GM18861 (cell line): ENCODE measurements around the gene STOML3.

Experiments used
- ATAC-seq: cut with Tn5 transposase; IDR thresholded peaks from one replicate; pipeline ENCODE4 v1.9.1; 2021; ENCODE audit not compliant: unreplicated experiment

STOML3 gene

DNA sequence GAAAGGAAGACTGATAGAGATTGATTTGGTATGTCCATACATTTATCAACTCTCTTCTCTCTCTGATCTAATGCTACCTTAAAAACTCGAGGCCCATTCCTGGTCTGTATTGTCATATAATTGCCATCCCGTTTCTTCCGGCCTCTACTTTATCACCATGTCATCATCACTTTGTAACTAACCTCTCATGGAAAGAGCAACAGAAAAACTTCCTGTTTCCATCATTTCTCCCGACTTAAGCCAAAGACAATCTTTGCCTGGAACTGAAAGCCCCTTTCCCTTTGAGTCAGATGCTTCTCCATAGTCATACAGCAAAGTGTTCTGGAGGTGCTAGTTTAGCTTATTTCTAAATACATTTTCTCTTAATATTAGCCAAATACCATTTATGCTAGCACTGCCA is 2.8 kb upstream of the STOML3 start:
- ATAC-seq: no peak

DNA sequence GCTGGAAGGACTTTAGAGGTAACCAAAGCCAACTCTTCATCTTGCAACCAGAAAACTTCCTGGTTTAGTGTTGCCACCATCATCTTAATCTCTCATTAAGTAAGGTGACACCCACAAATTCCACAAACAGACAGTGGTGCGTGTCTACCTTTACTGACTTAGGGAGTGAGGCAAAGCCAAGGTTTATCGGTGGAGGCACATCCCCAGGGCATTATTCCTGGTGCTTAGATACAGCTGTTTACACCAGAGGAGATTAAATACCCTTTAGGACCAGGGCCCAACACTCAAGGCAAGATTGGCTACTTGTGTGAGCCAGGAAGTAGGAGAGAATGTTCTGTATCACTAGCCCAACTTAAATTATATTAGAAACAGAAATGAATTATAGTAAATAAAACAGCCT is 9.5 kb downstream of the STOML3 start:
- ATAC-seq: no peak

DNA sequence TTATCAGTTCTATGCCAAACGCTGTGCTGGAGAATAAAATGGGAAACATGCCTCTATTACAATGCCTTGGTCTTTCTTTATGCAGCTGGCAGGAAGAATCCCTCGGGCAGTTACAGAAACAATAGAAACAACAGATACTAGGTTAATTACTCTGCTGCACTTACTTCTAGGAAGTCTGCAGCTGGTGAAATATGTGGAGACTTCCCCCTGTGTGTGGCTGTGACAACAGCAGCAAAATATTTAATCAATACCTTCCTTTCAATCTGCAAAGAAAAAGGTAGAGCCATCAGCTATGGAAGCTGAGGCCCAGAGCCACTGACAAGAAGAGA is 9.9 kb downstream of the STOML3 start:
- no peak for ATAC-seq

DNA sequence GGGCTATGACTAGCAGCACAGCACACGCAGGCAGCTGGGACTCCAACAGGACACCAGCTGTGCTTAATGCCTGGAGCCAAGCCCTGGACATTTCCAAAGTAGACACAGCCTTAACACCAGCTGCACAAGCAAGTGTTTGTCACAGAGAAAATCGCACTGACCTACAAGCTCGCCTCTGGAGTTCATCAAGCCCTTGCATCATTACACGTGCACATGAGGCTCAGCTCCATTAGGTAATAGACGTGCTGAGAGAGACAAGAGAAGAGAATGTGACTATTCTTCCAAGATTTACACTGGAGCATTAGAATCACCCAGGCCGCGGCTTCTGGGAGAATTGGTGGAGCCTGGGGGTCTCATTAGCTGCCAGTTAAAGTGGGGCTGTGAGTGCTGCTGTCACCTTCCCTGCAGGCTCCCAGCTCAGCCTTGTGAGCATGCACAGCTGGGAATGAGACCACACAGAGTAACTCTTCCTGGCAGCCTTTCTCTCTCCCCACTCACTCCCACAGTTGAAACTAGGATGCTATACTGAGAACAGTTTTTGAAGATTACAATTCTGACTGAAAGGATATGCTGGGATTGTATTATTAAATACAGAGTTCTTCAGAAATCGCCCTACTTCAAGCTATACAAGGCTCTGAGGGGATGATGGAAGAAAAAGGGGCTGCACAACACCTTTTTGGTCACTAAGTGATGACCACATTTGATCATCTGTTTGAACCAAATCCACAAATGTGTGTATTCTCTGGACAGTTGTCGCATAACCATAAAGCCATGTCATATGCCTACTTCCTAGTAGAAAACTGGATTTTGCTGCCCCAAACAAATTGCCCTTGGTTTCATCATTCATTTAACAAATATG is 10.5 kb downstream of the STOML3 start:
- no peak for ATAC-seq

DNA sequence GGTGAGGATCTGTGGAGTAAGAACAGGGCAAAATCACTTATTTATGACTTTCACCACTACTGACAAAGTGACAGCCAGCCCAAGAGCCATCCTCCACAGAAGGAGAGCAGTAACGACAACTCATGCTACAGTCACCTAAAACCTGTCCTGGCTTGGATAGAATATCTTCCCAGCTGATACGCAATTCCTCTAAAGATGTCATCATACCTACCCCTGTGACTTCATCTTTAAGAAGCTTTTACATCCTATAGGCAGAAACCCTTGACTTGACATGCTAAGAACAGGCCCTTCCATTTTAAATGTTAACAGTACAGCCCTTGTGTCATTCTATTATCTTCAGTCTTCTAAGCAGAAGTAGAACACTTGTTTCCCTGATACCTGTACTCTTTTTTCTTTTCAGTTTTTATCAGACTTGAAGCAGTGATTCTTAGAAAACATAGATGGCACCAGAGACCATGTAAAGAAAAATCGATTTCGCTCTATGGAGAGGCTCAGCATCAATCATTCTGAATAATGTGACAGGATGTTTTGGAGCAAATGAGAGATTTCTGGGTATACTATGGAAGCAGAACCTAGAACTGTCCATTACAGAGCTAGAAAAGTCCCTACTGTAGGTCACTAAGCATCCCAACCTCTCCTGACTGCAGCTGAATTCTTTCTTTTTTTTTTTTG is 20.1 kb downstream of the STOML3 start:
- ATAC-seq: no peak

DNA sequence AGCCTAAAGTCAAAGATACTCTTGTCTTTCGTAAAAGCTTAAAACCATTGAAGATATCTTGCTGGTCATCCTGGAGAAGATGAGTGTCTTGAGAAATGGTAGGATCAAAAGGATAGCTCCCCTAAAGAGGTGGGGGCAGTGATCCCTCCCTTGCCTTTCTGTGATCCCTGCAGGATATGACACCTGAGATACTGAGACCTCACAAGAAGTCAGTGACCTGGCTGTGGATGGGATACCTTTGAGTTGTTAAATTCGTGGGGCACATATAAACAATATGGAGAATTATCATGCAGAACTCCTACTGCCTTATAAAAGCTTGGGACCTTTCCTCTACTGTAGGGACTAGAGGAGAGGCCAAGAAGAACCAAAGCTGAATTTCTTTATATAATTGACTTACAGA is 21.4 kb downstream of the STOML3 start:
- no peak for ATAC-seq

DNA sequence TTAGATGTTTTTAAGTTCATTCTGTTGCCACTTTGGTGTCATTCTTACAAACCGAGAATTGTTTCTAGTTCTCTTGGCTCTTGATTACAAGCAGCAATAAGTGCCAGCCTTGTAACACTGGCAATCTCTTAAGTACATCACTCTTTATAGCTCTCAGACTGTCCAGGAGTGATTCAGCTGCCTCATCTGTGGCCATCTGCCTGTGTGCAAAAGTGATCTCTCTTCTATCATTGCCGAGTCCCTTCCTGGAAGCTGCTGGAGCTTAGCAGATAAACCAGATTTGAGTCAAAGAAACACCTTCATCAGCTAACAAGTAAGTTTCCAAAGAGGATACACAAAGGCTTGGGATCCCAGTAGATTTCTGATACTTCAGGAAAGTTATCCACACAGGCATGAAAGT is 23.2 kb downstream of the STOML3 start:
- ATAC-seq: no peak

DNA sequence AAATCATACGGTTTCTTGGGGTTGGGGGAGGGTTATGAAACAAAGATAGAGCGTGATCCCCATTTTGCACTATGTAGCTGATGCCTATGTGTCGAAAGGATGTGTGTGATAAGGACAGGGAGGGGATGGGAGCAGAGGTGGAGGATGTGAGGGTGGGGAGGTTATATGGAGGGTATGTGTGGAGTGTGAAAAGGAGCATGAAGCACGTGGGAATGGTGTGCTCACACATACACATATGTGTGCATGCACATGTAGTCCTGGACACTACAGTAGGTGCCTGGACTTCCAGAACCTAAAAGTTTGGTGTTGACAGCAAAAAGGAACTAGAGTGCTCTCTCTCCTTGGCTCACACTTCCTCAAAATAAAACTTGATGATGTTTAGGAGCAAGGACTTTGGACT is 25.4 kb downstream of the STOML3 start:
- ATAC-seq: no peak

DNA sequence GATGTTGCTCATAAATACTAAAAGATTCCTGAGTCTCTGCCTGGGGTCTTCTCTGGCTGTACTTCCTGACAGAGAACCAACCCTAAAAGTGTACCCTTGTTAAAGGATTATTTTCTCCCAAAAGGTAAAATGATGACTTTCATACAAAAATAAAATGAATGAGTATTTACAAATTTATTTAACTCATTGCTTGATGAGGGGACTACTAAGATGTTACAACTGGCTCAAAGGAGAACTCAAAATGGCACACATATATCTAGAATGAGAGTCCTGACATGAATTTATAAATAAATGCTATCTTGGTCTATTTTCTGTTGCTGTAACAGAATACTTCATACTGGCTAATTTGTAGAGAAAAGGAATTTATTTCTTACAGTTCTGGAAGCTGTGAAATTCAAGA is 30.5 kb downstream of the STOML3 start:
- no peak for ATAC-seq

DNA sequence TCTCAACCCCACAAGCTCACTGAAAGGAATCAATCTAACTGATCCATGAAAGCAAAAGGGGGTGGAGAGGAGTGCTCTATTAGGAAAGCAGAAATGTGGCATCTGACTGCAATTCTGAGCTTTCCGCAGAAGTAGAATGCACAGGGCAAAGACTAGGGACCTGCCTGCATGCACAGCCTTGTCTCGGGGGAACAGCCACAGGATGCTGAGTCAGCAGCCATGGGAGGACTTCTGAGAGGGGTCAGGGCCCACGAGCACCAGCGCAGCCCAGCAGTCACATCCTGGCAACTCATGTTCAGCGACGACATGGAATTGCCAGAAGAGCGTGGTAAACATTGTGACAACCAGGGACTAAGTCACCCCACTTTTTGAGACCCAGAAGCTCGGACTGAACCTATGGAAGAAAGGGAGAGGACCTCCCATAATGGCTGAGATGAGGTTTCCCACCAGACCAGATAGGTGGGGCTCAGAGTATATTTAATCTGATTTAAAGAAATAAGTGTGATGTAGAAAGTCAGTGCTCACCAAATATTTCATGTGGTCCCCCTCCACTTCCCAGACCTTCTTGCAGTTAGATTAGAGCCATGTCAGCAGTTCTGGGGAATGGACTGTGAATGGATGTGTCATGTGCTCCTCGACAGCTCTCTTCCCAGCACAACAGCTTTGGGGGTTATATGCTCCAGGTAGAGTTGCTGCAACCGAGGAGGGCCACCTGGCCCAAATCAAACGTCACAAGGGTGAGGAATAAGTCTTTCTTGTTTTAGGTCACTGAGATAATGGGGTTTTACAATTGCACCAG is 32.6 kb downstream of the STOML3 start:
- ATAC-seq: no peak

DNA sequence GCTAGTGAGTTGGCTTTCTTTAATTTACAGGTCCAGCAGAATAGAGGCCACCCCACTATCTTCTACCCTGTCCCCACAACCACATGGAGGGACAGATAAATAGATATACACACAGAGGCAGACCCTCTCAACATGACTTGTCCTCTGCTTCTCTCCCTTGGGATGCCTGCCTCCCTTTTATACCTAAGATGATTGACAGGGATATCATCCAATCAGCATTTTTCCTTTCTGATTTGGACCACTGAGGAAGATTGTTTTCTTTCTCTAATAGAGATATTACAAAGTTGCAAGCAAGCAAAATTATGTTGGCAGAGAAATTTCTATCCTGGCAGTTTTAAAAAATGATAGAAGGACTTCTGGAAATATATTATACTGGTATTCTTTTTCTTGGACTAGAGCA is 35.8 kb downstream of the STOML3 start:
- ATAC-seq: no peak

DNA sequence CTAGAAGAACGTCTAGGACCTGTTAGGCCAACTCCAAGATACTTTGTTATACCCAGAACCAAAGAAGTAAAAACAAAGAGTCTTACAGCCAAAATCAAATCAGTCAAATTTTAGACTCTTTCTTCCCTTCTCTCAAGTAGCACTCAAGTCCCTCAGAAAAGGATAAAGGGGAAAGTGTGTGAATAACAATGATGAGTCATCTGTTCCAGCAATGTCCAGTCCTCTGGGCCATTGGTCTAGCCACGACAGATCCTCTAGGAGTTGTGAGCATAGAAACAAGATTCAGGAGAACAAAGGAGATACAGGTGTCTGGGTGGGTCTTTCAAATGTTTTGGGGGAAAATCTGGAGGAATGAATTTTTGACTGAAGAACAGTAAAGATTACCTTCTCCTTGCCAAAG is 36.3 kb downstream of the STOML3 start:
- no peak for ATAC-seq

DNA sequence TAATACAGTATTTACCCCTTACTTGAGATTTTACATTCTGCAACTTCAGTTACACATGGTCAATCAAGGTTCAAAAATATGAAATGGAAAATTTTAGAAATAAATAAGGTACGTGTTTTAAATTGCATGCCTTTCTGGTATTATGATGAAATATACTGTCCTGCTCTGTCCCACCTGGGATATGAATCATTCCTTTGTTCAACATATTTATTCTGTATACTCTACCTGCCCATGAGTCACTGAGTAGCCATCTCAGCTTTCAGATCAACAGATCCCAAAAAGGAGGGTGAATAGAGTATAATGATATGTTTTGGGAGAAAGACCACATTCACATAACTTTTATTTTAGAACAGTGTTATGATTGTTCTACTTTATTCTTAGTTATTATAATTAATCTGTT is 37.8 kb downstream of the STOML3 start:
- no peak for ATAC-seq

DNA sequence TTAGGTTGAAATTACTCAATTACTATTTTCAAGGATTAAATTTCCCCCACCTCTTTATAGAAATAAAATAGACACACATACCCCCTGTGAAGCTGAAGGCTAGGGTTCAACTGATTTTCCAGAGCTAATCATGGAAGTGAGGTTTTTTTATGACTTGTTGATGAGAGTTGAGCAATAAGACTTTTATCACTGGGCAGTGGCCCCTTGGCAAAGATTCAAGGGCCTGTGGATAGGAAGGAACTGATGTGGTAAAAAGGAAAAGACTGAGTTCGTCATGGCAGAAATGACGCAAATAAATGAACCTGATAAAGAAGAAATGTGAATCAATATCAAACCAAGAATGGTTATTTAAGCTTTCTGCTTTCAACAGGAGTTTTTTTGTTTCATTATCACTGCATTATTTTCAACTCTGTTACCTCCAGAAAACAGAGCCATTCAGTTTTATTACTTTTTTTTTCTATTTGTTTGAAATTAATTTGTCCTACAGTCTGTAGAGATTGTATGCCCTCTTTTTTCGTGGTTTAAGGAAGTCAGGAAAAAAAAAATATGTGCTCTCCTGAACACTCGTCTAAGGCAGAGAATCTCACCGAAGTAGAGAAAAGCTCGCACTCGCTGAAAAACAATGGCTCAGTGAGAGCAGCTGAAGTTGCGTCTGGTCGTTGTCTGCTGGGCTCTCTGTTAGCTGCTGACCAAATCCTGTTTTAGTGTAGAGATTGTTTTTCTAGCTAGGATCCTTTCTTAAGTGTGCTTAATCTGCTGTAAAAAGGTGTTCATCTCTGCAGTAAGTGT is 38.9 kb downstream of the STOML3 start:
- ATAC-seq: no peak

DNA sequence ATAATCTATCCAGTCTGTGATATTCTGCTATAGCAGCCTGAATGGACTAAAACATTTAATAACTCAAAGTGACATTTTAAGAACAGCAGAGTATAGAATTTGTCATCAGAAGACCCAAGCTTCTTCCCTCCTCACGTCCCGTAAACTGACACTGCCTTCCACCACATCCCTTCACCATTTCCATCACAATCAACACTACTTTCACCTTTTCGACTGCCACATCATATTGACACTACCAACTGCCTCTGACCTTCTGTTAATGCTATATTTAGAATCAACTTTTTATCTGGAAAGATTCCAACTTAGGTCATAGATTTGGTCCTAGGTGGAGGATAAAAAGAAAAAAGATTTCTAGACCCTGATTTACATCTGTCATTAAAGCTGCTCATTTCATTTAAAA is 39.6 kb downstream of the STOML3 start:
- ATAC-seq: no peak

DNA sequence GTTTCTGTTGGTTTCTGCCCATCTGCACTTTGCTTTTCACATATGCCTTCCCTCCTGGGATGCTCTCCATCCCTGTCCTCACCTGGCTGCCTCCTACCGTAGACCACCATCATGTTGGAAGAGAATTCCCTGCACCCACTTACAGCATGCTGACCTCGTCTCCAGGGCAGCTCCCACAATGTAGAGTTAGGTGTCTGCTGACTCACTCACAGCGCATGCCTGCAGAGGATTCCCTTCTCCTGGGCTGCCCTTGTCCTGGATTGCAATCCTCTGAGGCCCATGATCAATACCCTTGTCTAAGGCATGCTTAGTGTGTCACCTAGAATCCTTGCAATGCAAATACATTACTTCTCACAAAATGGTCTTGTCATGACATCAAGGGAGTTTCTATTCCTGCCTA is 43.6 kb downstream of the STOML3 start:
- no peak for ATAC-seq

DNA sequence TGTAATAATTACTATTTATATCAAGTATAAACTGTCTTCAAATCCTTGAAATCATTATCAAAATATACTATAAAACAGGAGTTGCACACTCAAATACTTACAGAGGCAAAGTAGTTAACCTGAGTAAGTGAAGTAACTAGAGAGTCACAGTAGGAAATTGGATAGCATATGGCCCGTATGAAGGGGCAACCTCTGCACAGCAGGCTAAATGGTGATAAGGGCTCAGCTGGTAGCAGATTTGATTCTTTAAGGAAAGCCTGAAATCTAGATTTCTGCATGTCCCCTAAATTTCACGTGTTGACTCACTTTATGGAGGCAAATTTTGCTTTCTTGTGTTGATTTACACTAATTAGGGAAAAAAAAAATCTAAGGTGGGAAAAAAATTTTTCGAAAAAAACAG is 46.4 kb downstream of the STOML3 start:
- no peak for ATAC-seq

DNA sequence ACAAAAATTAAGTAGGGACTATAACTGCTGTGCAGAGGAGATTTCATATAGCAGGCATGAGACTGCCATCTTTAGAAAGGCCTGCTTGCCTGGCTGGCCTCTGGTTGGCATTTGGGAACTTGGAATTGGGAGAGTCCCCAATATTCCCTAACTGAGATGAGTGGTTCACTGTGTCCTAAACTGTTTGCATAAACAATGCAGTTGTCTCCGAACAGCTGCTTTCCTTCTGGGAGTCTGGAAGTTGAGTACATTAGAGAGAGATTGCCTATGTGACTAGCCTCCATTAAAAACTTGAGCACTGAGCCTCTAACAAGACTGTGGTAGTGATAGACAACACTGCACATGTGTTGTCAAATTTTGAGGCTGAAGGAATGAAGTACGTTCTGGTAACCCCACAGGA is 47.4 kb downstream of the STOML3 start:
- no peak for ATAC-seq

DNA sequence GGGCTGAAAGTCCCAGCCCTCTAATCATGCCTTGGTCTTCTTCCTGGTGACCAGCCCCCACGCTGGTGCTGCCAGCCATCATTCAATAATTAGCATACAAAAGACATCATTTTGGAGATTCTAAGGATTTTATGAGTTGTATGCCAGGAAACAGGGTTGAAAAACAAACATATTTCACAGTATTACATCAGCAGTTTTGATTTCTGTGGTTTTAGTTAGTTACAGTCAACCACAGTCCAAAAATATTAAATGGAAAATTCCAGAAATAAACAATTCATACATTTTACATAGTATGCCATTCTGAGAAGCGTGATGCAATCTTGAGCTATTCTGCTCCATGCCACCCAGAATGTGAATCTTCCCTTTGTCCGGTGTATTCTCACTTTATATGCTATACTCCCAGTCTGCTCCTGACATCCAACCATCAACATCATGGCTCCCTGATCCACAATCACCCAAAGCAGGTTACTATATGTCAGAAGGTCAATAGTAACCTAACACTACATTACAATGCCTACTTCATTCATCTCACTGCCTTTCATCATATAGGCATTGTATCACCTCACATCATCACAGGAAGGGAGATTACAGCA is 49.2 kb downstream of the STOML3 start:
- no peak for ATAC-seq

DNA sequence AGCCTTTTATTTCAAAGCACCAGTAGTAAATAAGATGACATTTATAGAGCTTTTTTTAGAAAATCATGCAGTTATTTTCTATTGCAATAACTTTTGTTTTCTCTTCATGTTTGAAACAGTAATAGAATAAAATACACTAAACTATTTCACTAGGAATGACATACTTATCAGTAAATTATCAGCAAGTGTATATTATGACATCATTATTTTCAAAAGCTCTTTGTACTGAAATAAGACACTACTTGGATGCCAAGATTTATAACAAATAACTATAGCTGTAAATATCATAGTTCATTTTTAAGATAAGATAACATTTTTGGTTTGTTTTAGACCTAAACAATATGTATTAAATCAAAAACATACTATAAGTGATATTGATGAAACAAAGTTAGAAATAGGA is 56.8 kb downstream of the STOML3 start:
- no peak for ATAC-seq

DNA sequence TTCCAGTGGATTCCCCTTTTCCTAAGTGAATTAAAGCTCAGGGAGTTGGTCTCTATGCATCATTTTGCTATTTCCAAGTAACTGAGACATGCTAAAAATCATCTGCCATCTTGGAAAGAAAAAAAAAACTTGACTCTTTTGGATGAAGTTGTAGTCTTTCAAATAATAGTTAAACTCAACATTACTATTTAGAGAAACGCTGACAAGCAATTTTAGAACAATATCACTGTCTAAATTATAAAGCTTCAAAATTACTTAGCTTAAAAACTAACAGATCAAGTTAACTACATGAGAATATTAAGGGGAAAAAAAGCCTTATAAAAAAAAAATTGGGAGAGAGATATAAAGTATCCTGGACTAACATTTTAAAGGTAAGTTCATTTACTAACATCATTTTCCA is 68.5 kb downstream of the STOML3 start:
- ATAC-seq: no peak
